Keratinocyte (primary cell): Measurements from ENCODE around the gene SERPINI2. TPM values are rescaled to one million over a fixed set of nuclear protein-coding genes. Genes with fewer than 3 reads are reported as not detected.

ENCODE experiments used
- DNase-seq: peaks from one replicate; pipeline ENCODE4 v3.0.0-alpha.2; 2011; ENCODE audit warnings: low read depth, missing footprints, low spot score
- FAIRE-seq: peaks from 2 replicates; lab custom pipeline; 2011; peaks lifted over from hg19 to GRCh38; lab: Jason Lieb, UNC
- H2AFZ ChIP-seq: 2 replicates; pipeline ENCODE4 v1.6.0; 2012; ENCODE audit warnings: low read length, control low read depth, inconsistent platforms; ENCODE audit not compliant: control insufficient read depth
- H3K27ac ChIP-seq: 2 replicates; pipeline ENCODE4 v1.5.1; 2011; ENCODE audit warnings: low read length; ENCODE audit not compliant: control insufficient read depth, insufficient read depth
- H3K27me3 ChIP-seq: 3 replicates; pipeline ENCODE4 v1.6.0; 2011; ENCODE audit warnings: low read length; ENCODE audit not compliant: control insufficient read depth, insufficient read depth; ENCODE audit errors: extremely low read depth
- H3K36me3 ChIP-seq, 2 experiments: 2 replicates in 1 of 2; 3 replicates in 1 of 2; pipeline ENCODE4 v1.5.1; 2011; ENCODE audit warnings: low read length in 2 of 2, mild to moderate bottlenecking in 1 of 2; ENCODE audit not compliant: control insufficient read depth in 2 of 2, insufficient read depth in 2 of 2; ENCODE audit errors: extremely low read depth in 1 of 2
- H3K4me1 ChIP-seq: 3 replicates; pipeline ENCODE4 v1.5.1; 2011; ENCODE audit warnings: low read length; ENCODE audit not compliant: control insufficient read depth, insufficient read depth; ENCODE audit errors: extremely low read depth
- H3K4me2 ChIP-seq: 3 replicates; pipeline ENCODE4 v1.6.0; 2011; ENCODE audit warnings: low read depth, low read length; ENCODE audit not compliant: control insufficient read depth, insufficient read depth; ENCODE audit errors: extremely low read depth
- H3K4me3 ChIP-seq, 3 experiments: fragments of 200-600 bp in 1 of 3; sonication (generic) in 1 of 3; 2 replicates in 2 of 3; 3 replicates in 1 of 3; pipeline ENCODE4 v1.5.1; 2011 to 2016; ENCODE audit warnings: low read length in 3 of 3, mild to moderate bottlenecking in 3 of 3, control low read depth in 2 of 3, inconsistent platforms in 1 of 3, low read depth in 1 of 3, mixed read lengths in 1 of 3, mixed run types in 1 of 3, moderate library complexity in 1 of 3; ENCODE audit not compliant: control insufficient read depth in 2 of 3, insufficient read depth in 2 of 3; ENCODE audit errors: extremely low read depth in 1 of 3
- H3K79me2 ChIP-seq: 2 replicates; pipeline ENCODE4 v1.6.0; 2012; ENCODE audit warnings: low read length; ENCODE audit not compliant: control insufficient read depth, insufficient read depth
- H3K9ac ChIP-seq: 3 replicates; pipeline ENCODE4 v1.6.0; 2011; ENCODE audit warnings: low read length; ENCODE audit not compliant: control insufficient read depth, insufficient read depth; ENCODE audit errors: extremely low read depth
- H3K9me1 ChIP-seq: 3 replicates; pipeline ENCODE4 v1.6.0; 2011; ENCODE audit warnings: low read length; ENCODE audit not compliant: control insufficient read depth, insufficient read depth; ENCODE audit errors: extremely low read depth
- H3K9me3 ChIP-seq: 2 replicates; pipeline ENCODE4 v1.5.1; 2012; ENCODE audit warnings: low read depth, low read length; ENCODE audit not compliant: control insufficient read depth
- H4K20me1 ChIP-seq: 3 replicates; pipeline ENCODE4 v1.6.0; 2011; ENCODE audit warnings: low read length; ENCODE audit not compliant: control insufficient read depth, insufficient read depth; ENCODE audit errors: extremely low read depth
- CTCF ChIP-seq, 3 experiments: IDR thresholded peaks in 1 of 3; conservative IDR thresholded peaks in 1 of 3; optimal IDR thresholded peaks in 1 of 3; 2 replicates in 2 of 3; 3 replicates in 1 of 3; pipeline versions ENCODE3 to v1.5.1; 2011; ENCODE audit warnings: low read length in 3 of 3, mild to moderate bottlenecking in 3 of 3, moderate library complexity in 2 of 3, control low read depth in 1 of 3, inconsistent platforms in 1 of 3; ENCODE audit not compliant: insufficient read depth in 2 of 3; ENCODE audit errors: extremely low read depth in 1 of 3
- EZH2 ChIP-seq: IDR thresholded peaks from one replicate; pipeline ENCODE4 v1.6.1; 2012; ENCODE audit warnings: inconsistent platforms, mild to moderate bottlenecking, low read length, moderate library complexity
- dilution Hi-C: fragments of 300-500 bp; cut with MboI; formaldehyde crosslinking; loops from one replicate; pipeline ENCODE4 v1.7.0; 2020; ENCODE audit warnings: low sequenced_read_pairs; ENCODE audit not compliant: extremely low pct_ligation_motif_present
- polyA plus RNA-seq, 5 experiments: library from polyadenylated mRNA; depleted of rRNA in 3 of 5; stranded (reverse) in 3 of 5; stranded (forward) in 1 of 5; unstranded in 1 of 5; fragments of >200 nt; gene quantifications; 1 replicate in 1 of 5; 2 replicates in 3 of 5; 3 replicates in 1 of 5; pipeline versions ENCODE4 v1.2.1 to v1.2.3, GENCODE V29; 2011 to 2012; ENCODE audit warnings: missing spikeins in 2 of 5, low read depth in 1 of 5, low replicate concordance in 1 of 5

SERPINI2 gene
- polyA plus RNA-seq, 1 donor (not counting 4 experiments of a cell fraction or from before 2014, with no cell fraction given) = not detected

- Histone ChIP-seq H3K9me3 (no peaks in the 10 kb centered on the region), H4K20me1 (no peaks in the 10 kb centered on the region), H3K27me3 (no peaks in the 10 kb centered on the region), H3K4me1 (no peaks in the 10 kb centered on the region), H3K79me2 (no peaks in the 10 kb centered on the region), H3K27ac (no peak overlapping the region), H3K9ac (no peak overlapping the region), H3K9me1 (no peaks in the 10 kb centered on the region), H3K4me2 (no peak overlapping the region), H3K36me3 (no peaks in the 10 kb centered on the region), H2AFZ (no peak overlapping the region), H3K4me3 (no peak overlapping the region)
- TF ChIP-seq CTCF (optimal IDR thresholded peaks at IDR 0.05 in 1 of 3, IDR thresholded peaks at IDR 0.05 in 1 of 3, conservative IDR thresholded peaks at IDR 0.05 in 1 of 3; ENCODE audit: extremely low read depth in 1 of 3, insufficient read depth in 2 of 3, low read length in 3 of 3) (no peak), EZH2 (no peak)
- dilution Hi-C loops = no loop called here
- DNase-seq (no peak), FAIRE-seq (no peak)
Measured at GRCh38 chr3:167502401-167502800, 28.6 kb upstream of the SERPINI2 start.

GRCh38 chr3:167501941-167502340 lies 28.1 kb upstream of the SERPINI2 start:
- Histone ChIP-seq H3K79me2 (no peaks in the 10 kb centered on the region), H4K20me1 (no peaks in the 10 kb centered on the region), H3K4me1 (no peaks in the 10 kb centered on the region), H3K36me3 (no peaks in the 10 kb centered on the region), H3K9me1 (no peaks in the 10 kb centered on the region), H3K4me2 (no peak overlapping the region), H3K27me3 (no peaks in the 10 kb centered on the region), H3K27ac (no peak overlapping the region), H2AFZ (no peak overlapping the region), H3K4me3 (no peak overlapping the region), H3K9me3 (no peaks in the 10 kb centered on the region), H3K9ac (no peak overlapping the region)
- TF ChIP-seq CTCF (optimal IDR thresholded peaks at IDR 0.05 in 1 of 3, IDR thresholded peaks at IDR 0.05 in 1 of 3, conservative IDR thresholded peaks at IDR 0.05 in 1 of 3; ENCODE audit: extremely low read depth in 1 of 3, insufficient read depth in 2 of 3, low read length in 3 of 3) (no peak), EZH2 (no peak)
- FAIRE-seq (no peak), DNase-seq (no peak)
- dilution Hi-C loops = no loop called here
